HG03565 (cell line): Measurements from ENCODE around the gene DPP6.

Experiments used
- ATAC-seq: cut with Tn5 transposase; IDR thresholded peaks from one replicate; pipeline ENCODE4 v1.9.1; 2021; ENCODE audit warnings: mild to moderate bottlenecking, moderate library complexity; ENCODE audit not compliant: unreplicated experiment

Gene DPP6

GRCh38 chr7:154684666-154685563 is 632.7 kb downstream of the DPP6 start:
- no peak for ATAC-seq

DNA sequence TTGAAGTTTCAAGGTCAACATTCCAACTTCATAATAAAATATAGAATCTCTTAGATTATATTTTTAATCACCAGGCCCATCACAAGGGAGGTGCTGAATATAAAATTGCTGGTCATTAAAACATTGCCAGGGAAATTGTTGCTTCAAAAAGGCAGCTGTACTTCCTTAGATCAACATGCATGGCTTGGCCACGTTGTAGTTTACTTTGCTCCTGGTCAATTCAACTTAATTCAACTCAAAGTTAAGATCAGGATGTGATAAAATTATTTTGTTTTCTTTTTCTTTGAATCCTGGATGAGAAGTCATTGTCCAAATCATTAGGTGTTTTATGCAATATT is 633.3 kb downstream of the DPP6 start:
- ATAC-seq = no peak

DNA sequence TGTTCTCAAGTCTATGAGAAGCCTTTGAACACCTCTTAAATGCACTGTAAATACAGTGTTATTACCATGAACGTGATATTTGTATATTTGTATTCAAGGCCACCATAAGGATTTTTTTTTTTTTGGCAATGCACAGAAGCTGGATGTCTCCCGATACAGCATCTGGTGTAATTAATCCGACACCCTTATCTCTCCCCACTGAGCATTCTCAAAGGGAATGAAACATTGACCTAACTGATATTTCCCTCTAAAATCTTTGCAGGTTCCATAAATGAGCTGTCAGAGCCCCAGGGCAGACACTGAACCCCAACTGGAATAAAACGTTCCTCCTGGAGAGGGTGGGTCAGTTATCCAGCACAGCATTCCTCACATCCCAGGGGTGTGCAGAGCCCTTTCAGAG is 634.1 kb downstream of the DPP6 start:
- no peak for ATAC-seq

DNA sequence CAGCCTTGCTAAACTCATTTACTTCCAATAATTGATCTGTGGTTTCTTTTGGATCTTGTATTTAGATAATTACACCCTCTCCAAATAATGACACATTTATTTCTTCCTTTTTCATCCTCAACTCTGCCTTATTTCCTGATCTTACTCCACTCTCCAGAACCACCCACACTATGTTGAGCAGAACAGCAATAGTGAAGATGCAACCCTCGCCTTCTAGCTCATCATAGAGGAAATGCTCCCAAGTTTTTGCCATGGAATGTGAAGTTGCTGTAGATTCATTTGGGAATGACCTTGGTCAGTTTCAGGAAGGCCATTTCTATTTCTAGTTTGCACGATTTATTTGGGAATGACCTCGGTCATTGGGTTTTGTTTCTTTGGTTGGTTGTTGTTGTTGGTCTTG is 636.8 kb downstream of the DPP6 start:
- no peak for ATAC-seq

GRCh38 chr7:154690411-154690810 is 638.2 kb downstream of the DPP6 start:
- no peak for ATAC-seq

DNA sequence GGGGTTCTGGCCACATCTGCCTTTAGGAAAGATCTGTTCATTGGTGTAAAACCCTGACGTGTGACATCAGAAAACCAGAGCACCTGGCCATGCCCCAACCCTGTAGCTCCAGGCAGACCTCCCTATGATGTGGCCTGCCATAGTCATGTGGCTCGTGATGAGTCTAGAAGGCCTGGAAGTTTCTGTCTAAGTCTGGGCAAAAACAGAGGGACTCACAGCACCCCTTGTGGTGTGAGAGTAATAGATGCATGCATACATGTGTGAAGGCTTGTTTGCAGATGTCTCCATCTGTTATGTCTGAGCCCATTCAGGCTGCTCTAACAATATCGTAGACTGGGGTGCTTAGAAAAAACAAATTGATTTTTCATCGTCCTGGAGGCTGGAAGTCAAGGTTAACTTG is 641.5 kb downstream of the DPP6 start:
- ATAC-seq = no peak

- ATAC-seq = no peak
Measured at GRCh38 chr7:154695836-154696235, 643.6 kb downstream of the DPP6 start.

GRCh38 chr7:154696556-154696955 is 644.4 kb downstream of the DPP6 start:
- ATAC-seq = no peak

GRCh38 chr7:154698726-154699291 is 646.6 kb downstream of the DPP6 start:
- no peak for ATAC-seq

- no peak for ATAC-seq
Measured at GRCh38 chr7:154699417-154699816, 647.2 kb downstream of the DPP6 start.

DNA sequence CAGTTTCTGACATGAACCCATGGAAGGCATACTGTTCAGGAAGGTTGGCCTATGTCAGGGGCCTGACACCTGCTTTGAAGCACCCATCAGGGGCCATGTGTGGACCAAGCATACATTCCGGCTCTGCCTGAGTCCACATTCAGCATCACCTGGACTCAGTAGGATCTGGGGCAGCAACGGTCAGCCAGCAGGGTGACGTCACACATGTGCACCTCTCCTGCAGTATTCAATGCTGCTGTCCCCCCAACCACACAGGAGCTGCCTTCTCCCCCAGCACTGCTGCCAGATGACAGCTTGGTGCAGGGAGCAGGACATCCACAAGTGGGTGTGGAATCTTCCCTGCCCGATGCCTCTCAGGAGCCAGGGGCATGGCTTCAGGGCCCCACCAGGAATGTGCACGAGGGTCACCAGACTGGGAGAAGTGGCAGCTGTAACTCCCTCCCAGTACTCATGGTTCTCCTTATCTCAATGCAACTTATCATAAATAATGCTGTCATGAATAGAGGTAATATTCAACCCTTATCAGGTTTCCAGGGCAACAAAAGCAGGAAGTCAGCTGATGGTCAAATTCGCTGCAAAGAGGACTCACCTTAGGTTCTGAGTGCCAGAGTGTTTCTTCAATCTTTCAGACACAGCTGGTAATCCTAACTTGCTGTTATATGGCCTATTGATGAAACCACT is 657.8 kb downstream of the DPP6 start:
- ATAC-seq = no peak

GRCh38 chr7:154720016-154720415 is 667.8 kb downstream of the DPP6 start:
- ATAC-seq = no peak

DNA sequence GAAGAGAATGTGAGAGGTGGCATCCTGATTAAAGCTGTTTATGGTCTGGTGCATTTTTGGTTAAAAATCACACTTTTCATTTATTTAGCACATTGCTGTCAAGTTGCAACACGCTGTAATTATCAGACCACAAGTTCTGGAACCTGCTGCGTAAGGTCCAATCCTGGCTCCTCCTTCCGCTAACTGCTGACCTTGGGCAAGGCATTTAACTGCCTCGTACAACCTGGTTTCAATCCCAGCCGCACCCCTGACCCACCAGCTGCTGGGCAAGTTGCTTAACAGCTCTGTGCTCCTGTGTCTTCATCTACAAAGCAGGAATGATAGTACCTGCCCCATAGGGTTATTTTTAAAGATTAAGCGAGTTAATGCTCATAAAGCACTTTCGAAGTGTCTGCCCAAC is 668.9 kb downstream of the DPP6 start:
- no peak for ATAC-seq

GRCh38 chr7:154726368-154726767 is 674.2 kb downstream of the DPP6 start:
- ATAC-seq = no peak

- no peak for ATAC-seq
Measured at GRCh38 chr7:154729056-154729455, 676.9 kb downstream of the DPP6 start.

GRCh38 chr7:154735766-154736165 is 683.6 kb downstream of the DPP6 start:
- ATAC-seq = no peak

DNA sequence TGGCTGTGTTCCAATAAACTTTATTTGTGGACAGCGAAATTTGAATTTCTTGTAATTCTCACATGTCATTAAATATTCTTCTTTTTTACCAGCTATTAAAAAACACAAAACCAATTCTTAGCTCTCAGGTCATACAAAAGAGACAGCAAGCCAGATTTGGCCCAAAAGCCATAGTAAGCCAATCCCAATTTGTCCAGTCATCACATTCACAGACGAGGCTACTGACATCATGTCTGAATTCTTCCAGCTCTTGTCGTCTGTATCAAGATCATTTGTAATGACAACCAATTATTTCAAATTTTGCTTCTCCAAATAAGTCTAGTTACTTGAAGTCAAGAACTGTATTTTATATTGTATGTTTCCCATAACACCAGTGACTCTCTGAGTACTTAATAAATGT is 684.2 kb downstream of the DPP6 start:
- no peak for ATAC-seq

DNA sequence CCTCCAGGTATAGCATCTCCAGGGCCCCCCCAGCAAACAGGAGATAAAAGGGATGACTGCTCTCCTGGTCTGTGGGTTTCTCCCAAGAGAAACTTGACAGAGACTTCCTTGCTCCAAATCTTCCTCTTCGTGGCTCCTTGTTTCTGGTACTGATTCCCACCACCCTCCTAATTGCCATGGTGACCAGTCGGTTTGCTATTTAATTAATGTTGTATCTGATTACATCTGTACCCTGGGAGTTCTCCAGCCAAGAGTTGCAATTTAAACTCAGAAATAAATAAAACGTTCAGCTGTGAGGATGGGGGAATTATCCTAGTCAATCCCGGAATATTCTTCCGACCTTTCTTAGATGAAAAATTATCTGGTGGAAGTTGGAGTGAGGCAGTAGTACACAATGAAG is 686.0 kb downstream of the DPP6 start:
- ATAC-seq = no peak

GRCh38 chr7:154741131-154741530 is 688.9 kb downstream of the DPP6 start:
- ATAC-seq = no peak

GRCh38 chr7:154743206-154743605 is 691.0 kb downstream of the DPP6 start:
- no peak for ATAC-seq

DNA sequence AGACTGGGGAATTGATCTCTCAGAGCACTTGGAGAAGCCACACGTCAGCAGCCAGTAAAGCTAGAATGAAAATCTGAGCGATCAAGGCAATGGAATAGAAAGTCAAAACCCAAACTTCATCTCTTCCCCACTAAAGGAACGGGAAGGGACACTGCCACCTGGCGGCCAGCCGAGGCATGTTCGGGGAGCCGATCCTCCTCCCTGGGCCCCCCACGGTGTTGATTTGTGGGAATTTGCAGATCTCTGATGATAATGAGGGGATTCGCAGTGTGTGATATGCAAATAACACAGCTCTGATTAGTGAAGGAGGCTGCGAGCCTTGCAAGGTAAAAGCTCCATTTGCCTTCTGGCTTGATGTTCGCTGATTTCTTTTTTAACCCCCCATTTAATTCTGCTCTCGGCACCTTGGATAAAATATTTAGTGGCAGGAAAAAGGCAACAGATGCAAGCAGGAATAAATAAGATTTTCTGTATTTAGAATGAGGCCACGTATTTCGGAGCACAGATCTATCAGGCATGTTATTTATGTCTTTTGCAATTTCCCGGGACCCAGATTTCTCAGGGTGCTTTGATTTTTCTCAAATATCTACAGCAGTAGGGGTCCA is 692.2 kb downstream of the DPP6 start:
- ATAC-seq = no peak

DNA sequence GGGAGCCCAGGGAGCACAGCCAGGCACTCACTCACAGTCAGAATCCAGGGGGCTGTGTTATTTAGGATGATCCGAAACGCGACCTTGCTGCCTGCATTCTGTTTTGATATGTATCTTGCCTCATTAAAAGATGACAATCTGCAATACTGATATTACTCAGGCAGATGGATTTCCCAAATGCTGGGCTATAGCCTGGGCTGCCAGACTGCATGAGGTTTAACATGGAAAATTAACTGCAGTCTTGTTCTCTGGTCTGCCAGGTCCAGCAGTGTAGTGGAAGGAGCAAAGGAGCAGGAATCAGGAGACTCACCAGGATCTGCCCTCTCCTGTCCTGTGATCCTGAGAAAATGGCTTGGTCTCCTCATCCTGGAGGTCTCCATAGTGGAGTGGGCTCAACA is 692.7 kb downstream of the DPP6 start:
- no peak for ATAC-seq
